ENCODE data around the gene ZNF488. TPM values are rescaled to one million over a fixed set of nuclear protein-coding genes. Genes with fewer than 3 reads are reported as not detected.

Gene ZNF488
- total and polyA plus RNA-seq, 8 donors = 0.38 to 3.1 (median 2.0) TPM

- no peaks in the 10 kb centered on the region for H3K36me3 ChIP-seq
- no peaks in the 10 kb centered on the region for H3K27me3 ChIP-seq
- no peak for TF ChIP-seq CTCF (IDR thresholded peaks at IDR 0.05)
- intact Hi-C loops (cut with DNase I) = no loop called here
- ATAC-seq (no peak), DNase-seq (no peak)
- H3K4me1 ChIP-seq = no peaks in the 10 kb centered on the region
- H3K9me3 ChIP-seq = no peaks in the 10 kb centered on the region
- no peak overlapping the region for H3K27ac ChIP-seq
- H3K4me3 ChIP-seq = no peak overlapping the region
Observed at GRCh38 chr10:47364911-47365310, 19.2 kb downstream of the ZNF488 start.

- DNase-seq (no peak), ATAC-seq (no peak)
- Histone ChIP-seq H3K27me3 (no peaks in the 10 kb centered on the region), H3K4me1 (no peaks in the 10 kb centered on the region), H3K4me3 (no peak overlapping the region), H3K36me3 (no peaks in the 10 kb centered on the region), H3K27ac (no peak overlapping the region), H3K9me3 (no peaks in the 10 kb centered on the region)
- intact Hi-C loops (cut with DNase I) = no loop called here
- no peak for TF ChIP-seq CTCF (IDR thresholded peaks at IDR 0.05)
Observed at GRCh38 chr10:47364366-47364765, 19.7 kb downstream of the ZNF488 start.

GRCh38 chr10:47363781-47364180 is 20.3 kb downstream of the ZNF488 start:
- Histone ChIP-seq H3K27me3 (no peaks in the 10 kb centered on the region), H3K4me3 (no peak overlapping the region), H3K36me3 (no peaks in the 10 kb centered on the region), H3K27ac (no peak overlapping the region), H3K4me1 (no peaks in the 10 kb centered on the region), H3K9me3 (no peaks in the 10 kb centered on the region)
- no peak for ATAC-seq
- no peak for DNase-seq
- intact Hi-C loops (cut with DNase I) = no loop called here
- TF ChIP-seq CTCF (IDR thresholded peaks at IDR 0.05) = no peak

DNA sequence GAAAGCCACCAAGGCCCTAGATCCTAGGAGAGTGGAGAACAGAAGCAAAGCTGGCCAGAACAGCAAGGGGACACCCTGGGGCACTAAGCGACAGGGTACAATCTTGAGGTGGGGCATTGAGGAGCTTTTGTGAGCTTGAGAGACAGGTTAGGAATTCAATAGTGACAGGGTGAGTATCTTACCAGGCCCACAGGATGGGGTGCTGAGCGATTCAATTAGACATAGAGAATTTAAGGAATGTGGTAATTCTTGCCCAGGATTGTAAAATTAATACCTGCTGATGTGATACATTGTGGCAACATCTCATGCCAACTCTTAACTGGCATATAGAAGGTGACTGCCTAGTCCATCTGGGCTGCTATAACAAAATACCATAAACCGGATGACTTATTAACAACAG is 21.9 kb downstream of the ZNF488 start:
- no peak for ATAC-seq
- Histone ChIP-seq H3K27ac (no peak overlapping the region), H3K4me1 (no peaks in the 10 kb centered on the region), H3K9me3 (no peaks in the 10 kb centered on the region), H3K36me3 (no peaks in the 10 kb centered on the region), H3K4me3 (no peak overlapping the region), H3K27me3 (no peaks in the 10 kb centered on the region)
- TF ChIP-seq CTCF (IDR thresholded peaks at IDR 0.05) = no peak
- no peak for DNase-seq
- intact Hi-C loops (cut with DNase I) = no loop called here

DNA sequence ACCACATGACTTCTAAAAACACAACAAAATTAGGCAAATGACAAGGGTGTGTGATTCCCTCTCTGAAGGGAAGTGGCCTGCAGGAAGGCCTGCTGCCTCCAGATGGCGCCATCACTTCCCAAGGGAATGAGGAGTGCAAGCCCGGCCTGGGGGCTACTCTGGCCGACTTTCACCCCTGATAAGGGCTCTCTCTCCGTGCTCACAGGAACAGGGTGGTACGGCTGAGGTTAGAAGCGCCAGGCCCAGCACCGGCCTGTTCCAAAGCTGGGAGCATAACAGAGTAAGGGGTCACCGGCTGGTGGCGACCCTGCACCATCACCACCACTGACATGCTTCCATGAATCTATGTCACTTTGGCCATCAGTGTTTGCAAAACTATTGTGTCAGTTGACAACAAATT is 22.8 kb downstream of the ZNF488 start:
- Histone ChIP-seq H3K27me3 (no peaks in the 10 kb centered on the region), H3K36me3 (no peaks in the 10 kb centered on the region), H3K4me1 (no peaks in the 10 kb centered on the region), H3K27ac (no peak overlapping the region), H3K9me3 (no peaks in the 10 kb centered on the region), H3K4me3 (no peak overlapping the region)
- no peak for DNase-seq
- peak; percentile 67 to 73 for TF ChIP-seq CTCF (IDR thresholded peaks at IDR 0.05)
- ATAC-seq = peak; percentile 84
- intact Hi-C loops (cut with DNase I) = no loop called here

All from left lung (tissue), 10 donors.